Transverse colon (tissue), 4 donors: ENCODE measurements around the gene PRKAR1B. TPM values are rescaled to one million over a fixed set of nuclear protein-coding genes. Genes with fewer than 3 reads are reported as not detected.

ENCODE experiments used
- DNase-seq: peaks from one replicate; pipeline ENCODE4 v3.0.0-alpha.2; 2019
- H3K27ac ChIP-seq, 4 donors: fragments of 200-600 bp; sonication (generic); 2 replicates each; pipeline ENCODE4 v1.5.1; 2016 to 2018; ENCODE audit warnings: inconsistent platforms in 4 of 4
- H3K27me3 ChIP-seq: fragments of 200-600 bp; sonication (generic); 2 replicates; pipeline ENCODE4 v1.5.1; 2017; ENCODE audit warnings: inconsistent platforms
- H3K36me3 ChIP-seq, 4 donors: fragments of 200-600 bp; sonication (generic); 2 replicates each; pipeline ENCODE4 v1.5.1; 2017 to 2019; ENCODE audit warnings: inconsistent platforms in 4 of 4
- H3K4me1 ChIP-seq, 4 donors: fragments of 200-600 bp; sonication (generic); 2 replicates each; pipeline ENCODE4 v1.5.1; 2017 to 2020; ENCODE audit warnings: inconsistent platforms in 4 of 4
- H3K4me3 ChIP-seq, 4 donors: fragments of 200-600 bp; sonication (generic); 1 replicate in 1 of 4; 2 replicates in 3 of 4; pipeline versions ENCODE4 v1.5.1 to v1.6.1; 2017 to 2019; ENCODE audit warnings: inconsistent platforms in 4 of 4
- H3K9me3 ChIP-seq, 2 donors: fragments of 200-600 bp; sonication (generic); 2 replicates each; pipeline ENCODE4 v1.5.1; 2017 to 2019; ENCODE audit warnings: inconsistent platforms in 2 of 2
- CTCF ChIP-seq, 5 experiments: fragments of 200-600 bp in 3 of 5; fragments of 450-650 bp in 2 of 5; sonication (generic) in 3 of 5; IDR thresholded peaks; 1 replicate in 2 of 5; 2 replicates in 3 of 5; pipeline ENCODE4 v1.5.1; 2016 to 2017; ENCODE audit warnings: antibody characterized with exemption in 5 of 5, inconsistent platforms in 3 of 5, mild to moderate bottlenecking in 2 of 5, moderate library complexity in 1 of 5
- EP300 ChIP-seq: sonication (generic); formaldehyde crosslinking; IDR thresholded peaks from one replicate; pipeline ENCODE4 v1.6.1; 2017; ENCODE audit warnings: antibody characterized with exemption, low read depth
- POLR2A ChIP-seq: fragments of 450-650 bp; IDR thresholded peaks from one replicate; pipeline ENCODE4 v1.6.1; 2016; ENCODE audit warnings: antibody characterized with exemption, mild to moderate bottlenecking, moderate library complexity
- POLR2AphosphoS5 ChIP-seq, 3 donors: sonication (generic); formaldehyde crosslinking; IDR thresholded peaks; one replicate each; pipeline ENCODE4 v1.6.1; 2016; ENCODE audit warnings: antibody characterized with exemption in 3 of 3
- WGBS, 2 donors: methylation state at CpG; one replicate each; pipeline ENCODE4 v1.1.5; 2018; ENCODE audit warnings: low coverage in 1 of 2; 5-methylcytosine and 5-hydroxymethylcytosine counted together
- in situ Hi-C, 4 donors: fragments of 200-750 bp; cut with MboI; loops; one replicate each; pipeline versions ENCODE4 v1.15.0 to v1.15.1; 2017; ENCODE audit warnings: low sequenced_read_pairs in 3 of 4, low pct_ligation_motif_present in 1 of 4, low pct_unique_long_range_greater_than_20kb in 1 of 4
- intact Hi-C: fragments of 100-400 bp; cut with DNase I; formaldehyde crosslinking; loops from one replicate; pipeline ENCODE4 v1.15.1; 2023; ENCODE audit warnings: low total_unique reads
- total RNA-seq, 4 donors: library from RNA; depleted of rRNA; stranded (reverse); fragments of >200 nt; gene quantifications; one replicate each; pipeline ENCODE4 v1.1.0, GENCODE V29; 2016

Gene PRKAR1B
- total RNA-seq, 4 donors from 2014 or later = 15.7 to 53.9 (median 16.9) TPM

GRCh38 chr7:582931-583330 lies 144.2 kb downstream of the PRKAR1B start:
- Histone ChIP-seq H3K36me3 (no peaks in the 10 kb centered on the region), H3K9me3 (no peaks in the 10 kb centered on the region), H3K27ac (no peak overlapping the region), H3K4me3 (no peak overlapping the region), H3K4me1 (peaks cover 0 to 3% (median 0%) of the 10 kb centered on the region in 4 donors), H3K27me3 (no peaks in the 10 kb centered on the region)
- in situ Hi-C loops = no loop called here
- TF ChIP-seq EP300 (no peak), POLR2A (no peak), CTCF (IDR thresholded peaks at IDR 0.05) (no peak), POLR2AphosphoS5 (IDR thresholded peaks at IDR 0.05) (no peak)
- 93 to 100% methylated on average over 2 to 23 of the region's 23 CpGs for WGBS, 2 donors
- intact Hi-C loops = no loop called here
- no peak for DNase-seq

GRCh38 chr7:582081-582835 lies 144.8 kb downstream of the PRKAR1B start:
- Histone ChIP-seq H3K4me3 (no peak overlapping the region), H3K9me3 (no peaks in the 10 kb centered on the region), H3K4me1 (no peaks in the 10 kb centered on the region), H3K36me3 (no peaks in the 10 kb centered on the region), H3K27me3 (no peaks in the 10 kb centered on the region), H3K27ac (no peak overlapping the region)
- no peak for TF ChIP-seq POLR2A
- TF ChIP-seq CTCF (IDR thresholded peaks at IDR 0.05) = no peak
- no peak for TF ChIP-seq POLR2AphosphoS5 (IDR thresholded peaks at IDR 0.05)
- TF ChIP-seq EP300 = no peak
- in situ Hi-C loops (no loop called here), intact Hi-C loops (no loop called here)
- no peak for DNase-seq
- 97% methylated on average over 43 of the region's 43 CpGs; no CpG with 5 or more reads in 1 of the 2 donors for WGBS, 2 donors

- no peak overlapping the region for H3K27ac ChIP-seq
- intact Hi-C loops (no loop called here), in situ Hi-C loops (no loop called here)
- TF ChIP-seq EP300 (no peak), CTCF (IDR thresholded peaks at IDR 0.05) (no peak), POLR2A (no peak), POLR2AphosphoS5 (IDR thresholded peaks at IDR 0.05) (no peak)
- H3K4me3 ChIP-seq = no peak overlapping the region
- H3K4me1 ChIP-seq = peaks cover 0 to 13% (median 6%) of the 10 kb centered on the region in 4 donors
- H3K36me3 ChIP-seq = no peaks in the 10 kb centered on the region
- H3K9me3 ChIP-seq = no peaks in the 10 kb centered on the region
- H3K27me3 ChIP-seq = no peaks in the 10 kb centered on the region
- 93 to 98% methylated on average over 5 to 16 of the region's 16 CpGs for WGBS, 2 donors
- no peak for DNase-seq
Measured at GRCh38 chr7:578386-578785, 148.7 kb downstream of the PRKAR1B start.

- no peak for DNase-seq
- Histone ChIP-seq H3K27ac (no peak overlapping the region), H3K4me1 (peaks cover 0 to 13% (median 6%) of the 10 kb centered on the region in 4 donors), H3K27me3 (no peaks in the 10 kb centered on the region), H3K4me3 (no peak overlapping the region), H3K36me3 (no peaks in the 10 kb centered on the region), H3K9me3 (no peaks in the 10 kb centered on the region)
- intact Hi-C loops = no loop called here
- in situ Hi-C loops = no loop called here
- no peak for TF ChIP-seq POLR2A
- no peak for TF ChIP-seq EP300
- no peak for TF ChIP-seq CTCF (IDR thresholded peaks at IDR 0.05)
- TF ChIP-seq POLR2AphosphoS5 (IDR thresholded peaks at IDR 0.05) = no peak
- 93% methylated on average over 30 of the region's 30 CpGs; no CpG with 5 or more reads in 1 of the 2 donors for WGBS, 2 donors
Measured at GRCh38 chr7:577741-578370, 149.2 kb downstream of the PRKAR1B start.
